Endometrial microvascular endothelial cells (primary cell): Measurements from ENCODE around the gene PDGFD. TPM values are rescaled to one million over a fixed set of nuclear protein-coding genes. Genes with fewer than 3 reads are reported as not detected.
"Not testable (repeated sequence)": the region's sequence is repeated elsewhere in the genome, so short reads cannot be mapped to it uniquely, and the experiment has no call there.

Experiments
- in situ Hi-C: cut with HindIII; loops from 2 replicates; pipeline ENCODE4 v1.10.0; 2017; ENCODE audit warnings: low sequenced_read_pairs, low pct_unique_long_range_greater_than_20kb; ENCODE audit errors: inconsistent ontology term
- total RNA-seq: library from RNA; depleted of rRNA; stranded (reverse); fragments of >200 nt; gene quantifications from one replicate; pipeline ENCODE4 v1.2.3, GENCODE V29; 2015; ENCODE audit errors: inconsistent ontology term

PDGFD gene
- total RNA-seq, 1 donor from 2014 or later, result 11.9 TPM

DNA sequence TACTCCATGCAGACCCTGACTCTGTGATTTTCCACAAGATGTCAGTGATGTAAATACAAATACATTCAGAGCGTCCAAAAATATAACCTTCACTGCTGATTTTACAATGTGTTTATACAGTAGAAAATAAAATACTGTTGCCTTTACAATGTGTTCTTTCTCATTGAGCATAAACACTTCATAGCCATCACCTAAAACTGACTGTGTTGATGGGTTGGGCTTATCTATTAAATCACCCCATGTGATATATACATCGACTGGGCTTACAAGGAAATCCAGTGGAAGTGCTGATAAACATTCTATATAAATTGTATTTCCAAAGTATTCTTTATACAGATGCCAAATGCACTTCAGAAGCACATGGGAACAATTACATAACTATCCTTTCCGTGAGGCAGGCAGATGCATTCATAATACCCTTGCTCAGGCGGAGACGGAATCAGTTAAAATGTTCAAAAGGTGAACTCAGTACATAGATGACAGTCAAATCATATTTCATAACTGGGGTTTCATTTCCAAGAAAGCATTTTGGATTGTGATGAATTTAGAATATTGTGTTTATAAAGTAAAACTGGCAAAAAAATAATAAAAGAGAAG, 99.8 kb downstream of the PDGFD start:
- in situ Hi-C loops, result no loop called here

DNA sequence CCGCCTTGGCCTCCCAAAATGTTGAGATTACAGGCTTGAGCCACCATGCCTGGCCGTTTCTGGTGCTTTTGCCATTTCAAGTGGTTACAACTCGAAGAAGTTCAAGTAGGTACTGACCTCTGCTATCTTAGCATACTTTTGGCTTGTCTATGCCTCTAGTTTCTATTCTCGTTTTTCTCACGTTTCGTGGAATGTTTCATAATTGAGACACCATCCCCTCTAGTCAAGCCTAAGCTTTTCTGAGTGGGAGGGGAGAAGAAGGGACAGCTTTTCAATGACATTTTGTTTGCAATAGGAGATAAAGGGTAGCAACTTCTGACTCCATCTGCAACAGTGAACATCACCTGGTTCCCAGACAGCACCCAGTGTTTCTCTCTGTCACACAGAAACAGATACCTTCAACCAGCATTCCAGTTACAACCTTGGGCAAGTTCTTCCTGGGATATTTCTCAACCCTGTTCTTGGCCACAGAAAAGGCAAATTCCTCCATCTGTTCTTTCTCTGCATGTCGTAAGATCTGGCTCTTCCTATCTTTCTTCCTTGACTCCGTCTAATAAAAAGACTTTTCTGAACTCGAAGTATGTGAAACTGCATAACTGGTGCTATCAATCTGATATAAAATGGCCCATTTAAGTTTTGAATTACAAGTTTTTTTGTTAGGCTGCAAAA, 102.0 kb downstream of the PDGFD start:
- in situ Hi-C loops, result no loop called here

DNA sequence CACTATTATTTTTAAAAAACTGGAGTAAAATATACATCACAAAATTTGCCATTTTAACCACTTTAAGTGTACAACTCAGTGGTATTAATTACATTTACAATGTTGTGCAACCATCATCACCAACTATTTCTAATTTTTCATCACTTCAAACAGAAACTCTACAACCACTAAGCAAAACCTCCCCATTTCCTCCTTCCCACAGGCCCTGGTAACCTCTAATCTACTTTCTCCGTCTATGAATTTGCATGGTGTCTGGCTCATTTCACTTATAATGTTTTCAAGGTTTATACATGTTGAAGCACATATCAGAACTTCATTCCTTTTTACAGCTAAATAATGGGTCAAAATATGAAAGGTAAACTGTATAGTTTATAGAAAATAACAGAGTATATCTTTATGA, 103.1 kb downstream of the PDGFD start:
- in situ Hi-C loops, result no loop called here

- in situ Hi-C loops, result no loop called here
These were observed 103.7 kb downstream of the PDGFD start for GRCh38 chr11:104060004-104060794.

DNA sequence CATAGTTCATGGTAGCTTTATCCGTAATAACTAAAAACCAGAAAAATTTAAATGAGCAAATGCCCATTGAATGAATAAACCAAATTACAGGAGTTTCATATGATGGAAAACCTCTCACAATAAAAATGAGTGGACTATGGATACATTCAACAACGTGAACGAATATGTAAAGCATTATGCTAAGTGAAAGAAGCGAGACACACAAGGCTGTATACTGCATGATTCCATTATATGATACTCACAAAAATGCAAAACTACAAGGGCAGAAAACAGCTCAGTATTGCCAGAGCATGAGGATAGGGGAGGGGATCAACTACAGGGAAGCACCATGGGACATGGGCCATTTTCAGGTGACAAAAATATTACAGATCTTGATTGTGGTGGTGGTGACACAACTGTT, 105.3 kb downstream of the PDGFD start:
- in situ Hi-C loops, result no loop called here

- in situ Hi-C loops, result no loop called here
These were observed 106.0 kb downstream of the PDGFD start for GRCh38 chr11:104057908-104058307.

GRCh38 chr11:104055596-104055995, 108.4 kb downstream of the PDGFD start:
- in situ Hi-C loops, result no loop called here

DNA sequence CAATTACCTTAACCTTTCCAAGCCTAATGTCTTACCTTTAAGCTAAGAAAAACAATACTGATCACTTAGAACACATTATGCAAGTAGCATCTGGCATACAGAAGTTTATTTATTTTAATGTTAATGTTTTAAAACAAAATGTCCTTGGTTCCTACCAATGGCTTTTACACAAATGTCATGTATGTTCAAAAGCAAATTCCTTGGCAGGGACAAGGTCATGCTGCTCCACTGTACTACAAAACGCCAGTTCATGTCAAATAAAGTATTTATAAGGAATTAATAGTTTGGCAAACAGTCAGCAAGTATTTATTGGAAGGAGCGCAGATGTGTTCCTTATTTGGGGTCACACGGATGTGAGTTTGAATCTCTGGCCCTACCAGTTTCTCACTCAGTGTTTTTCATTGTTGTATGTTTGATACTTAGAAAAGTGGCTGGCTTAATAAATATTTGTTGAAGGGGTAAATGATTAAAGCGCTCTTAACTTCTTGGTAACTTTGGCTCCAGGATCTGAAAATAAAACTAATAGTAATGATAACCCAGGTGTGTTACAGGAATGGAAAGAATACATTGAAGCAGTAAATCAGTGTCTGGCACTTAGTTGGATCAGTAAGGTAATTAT, 108.9 kb downstream of the PDGFD start:
- in situ Hi-C loops, result no loop called here

GRCh38 chr11:104053743-104054478, 110.0 kb downstream of the PDGFD start:
- in situ Hi-C loops, result no loop called here

DNA sequence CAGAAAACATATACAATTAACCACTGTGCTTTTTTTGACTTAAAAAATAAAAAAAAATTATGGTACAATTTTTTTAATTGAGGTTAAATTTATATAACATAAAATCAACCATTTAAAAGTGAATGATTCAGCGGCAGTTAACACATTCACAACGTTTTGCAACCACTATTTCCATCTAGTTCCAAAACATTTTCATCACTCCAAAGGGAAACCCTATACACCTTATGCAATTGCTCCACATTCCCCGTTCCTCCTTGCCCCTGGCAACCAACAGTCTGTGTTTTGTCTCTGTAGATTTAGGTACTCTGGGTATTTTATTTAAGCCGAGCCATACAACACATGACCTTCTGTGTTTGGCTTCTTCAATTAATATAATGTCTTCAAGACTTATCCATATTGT, 112.2 kb downstream of the PDGFD start:
- in situ Hi-C loops, result no loop called here

DNA sequence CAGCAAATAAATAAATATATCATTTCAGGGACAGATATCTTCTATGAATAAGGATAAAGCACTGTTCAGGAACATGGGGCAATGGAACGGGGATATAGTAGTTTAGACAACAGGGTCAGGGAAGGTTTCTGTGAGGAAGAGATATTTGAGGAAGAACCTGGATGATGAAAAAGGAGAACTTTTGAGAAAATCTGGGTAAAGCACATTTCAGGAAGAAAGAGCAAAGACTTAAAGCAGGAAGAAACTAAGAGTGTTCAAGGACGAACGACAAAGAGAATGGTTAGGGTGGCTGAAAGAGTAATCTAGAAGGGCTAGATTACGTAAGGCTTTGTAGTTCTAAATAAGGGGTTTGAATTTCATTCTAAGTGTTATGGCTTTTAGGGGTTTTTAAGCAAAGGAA, 114.8 kb downstream of the PDGFD start:
- in situ Hi-C loops, result no loop called here

DNA sequence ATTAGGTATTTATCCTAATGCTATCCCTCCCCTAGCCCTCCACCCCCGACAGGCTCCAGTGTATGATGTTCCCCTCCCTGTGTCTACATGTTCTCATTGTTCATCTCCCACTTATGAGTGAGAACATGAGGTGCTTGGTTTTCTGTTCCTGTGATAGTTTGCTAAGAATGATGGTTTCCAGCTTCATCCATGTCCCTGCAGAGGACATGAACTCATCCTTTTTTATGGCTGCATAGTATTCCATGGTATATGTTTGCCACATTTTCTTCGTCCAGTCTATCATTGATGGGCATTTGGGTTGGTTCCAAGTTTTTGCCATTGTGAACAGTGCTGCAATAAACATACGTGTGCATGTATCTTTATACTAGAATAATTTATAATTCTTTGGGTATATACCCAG, 117.1 kb downstream of the PDGFD start:
- in situ Hi-C loops, result not testable (repeated sequence)

- in situ Hi-C loops, result no loop called here
These were observed 117.6 kb downstream of the PDGFD start for GRCh38 chr11:104046331-104046730.

GRCh38 chr11:104043678-104044239, 120.2 kb downstream of the PDGFD start:
- in situ Hi-C loops, result no loop called here

DNA sequence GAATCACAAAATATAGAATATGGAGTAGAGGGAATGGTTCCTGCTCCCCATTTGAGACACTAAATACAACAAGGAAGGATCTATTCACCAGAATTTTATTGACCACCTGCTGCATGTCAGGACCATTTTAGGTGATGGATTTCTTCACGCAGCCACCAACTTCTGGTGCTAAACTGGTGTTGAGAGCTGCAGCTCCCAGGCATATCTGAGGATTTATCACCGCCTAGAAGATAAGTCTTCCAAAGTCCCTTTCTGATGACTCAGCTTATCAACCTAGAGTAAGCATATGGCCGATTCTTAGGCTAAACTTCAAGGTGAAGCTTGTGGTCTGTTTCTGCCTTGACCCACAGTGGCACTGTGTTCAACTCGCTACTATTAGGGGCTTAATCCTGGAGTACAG, 120.8 kb downstream of the PDGFD start:
- in situ Hi-C loops, result no loop called here

DNA sequence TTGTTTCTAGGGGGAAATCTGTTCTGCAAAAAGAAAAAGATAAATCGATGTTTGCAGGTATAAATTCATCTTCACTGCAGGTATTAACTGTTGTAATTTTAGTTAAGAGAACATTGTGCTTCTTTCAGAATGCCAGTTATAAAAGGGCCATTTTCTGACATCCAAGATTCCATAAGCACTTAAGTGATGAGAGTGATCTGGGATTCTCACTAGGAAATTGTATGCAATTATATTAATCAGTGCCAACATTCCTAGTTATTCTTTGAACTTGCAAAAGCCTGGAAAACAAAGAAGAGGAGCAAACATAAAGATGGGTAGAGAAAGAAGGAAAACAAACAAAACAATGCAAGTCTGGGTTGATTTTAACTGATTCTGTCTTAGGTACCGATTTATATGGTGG, 122.2 kb downstream of the PDGFD start:
- in situ Hi-C loops, result no loop called here

DNA sequence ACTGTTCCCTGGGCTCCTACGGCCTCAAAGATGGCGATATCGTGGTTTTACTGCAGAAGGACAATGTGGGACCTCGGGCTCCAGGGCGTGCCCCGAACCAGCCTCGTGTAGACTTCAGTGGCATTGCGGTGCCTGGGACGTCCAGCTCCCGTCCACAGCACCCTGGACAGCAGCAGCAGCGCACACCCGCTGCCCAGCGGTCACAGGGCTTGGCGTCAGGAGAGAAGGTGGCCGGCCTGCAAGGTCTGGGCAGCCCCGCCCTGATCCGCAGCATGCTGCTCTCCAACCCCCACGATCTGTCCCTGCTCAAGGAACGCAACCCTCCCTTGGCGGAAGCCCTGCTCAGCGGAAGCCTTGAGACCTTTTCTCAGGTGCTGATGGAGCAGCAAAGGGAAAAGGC, 127.0 kb downstream of the PDGFD start:
- in situ Hi-C loops, result no loop called here

- in situ Hi-C loops, result no loop called here
These were observed 127.4 kb downstream of the PDGFD start, which contains the start of gene DDI1 for GRCh38 chr11:104036588-104036987. Gene DDI1, plus strand, starts transcription at chr11:104036640. Its CDS starts 183 bp downstream, at chr11:104036823.

DNA sequence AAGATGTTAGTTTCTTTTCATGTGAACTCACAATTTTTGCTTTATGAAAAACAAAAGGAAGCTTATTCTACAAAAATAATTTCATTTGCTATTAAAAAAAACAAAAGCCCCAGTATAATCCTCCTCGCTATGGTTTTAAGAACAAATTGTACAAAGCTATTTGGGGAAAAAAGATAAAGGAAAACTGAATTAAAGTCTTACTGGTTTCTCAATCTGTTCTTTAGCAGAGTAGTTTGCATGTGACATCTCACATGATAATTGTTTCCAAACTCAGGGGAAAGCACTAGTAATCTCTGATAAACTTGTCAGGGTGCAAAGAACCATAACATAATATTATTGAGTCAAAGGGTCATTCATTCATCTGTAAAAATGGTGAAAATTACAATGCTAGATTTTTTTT, 130.4 kb downstream of the PDGFD start:
- in situ Hi-C loops, result no loop called here
